Posterior cingulate gyrus (tissue), 11 donors: Measurements from ENCODE around the gene ZNF81.
"Not testable (repeated sequence)": the region's sequence is repeated elsewhere in the genome, so short reads cannot be mapped to it uniquely, and the experiment has no call there.

ENCODE experiments used
- DNase-seq, 10 donors: peaks; one replicate each; pipeline versions ENCODE4 v3.0.0 to v3.0.0-alpha.2; 2020 to 2021; ENCODE audit warnings: mixed read lengths in 3 of 10
- intact Hi-C: fragments of 100-400 bp; cut with DNase I; formaldehyde crosslinking; loops from one replicate; pipeline ENCODE4 v1.15.1; 2023

ZNF81 gene

DNA sequence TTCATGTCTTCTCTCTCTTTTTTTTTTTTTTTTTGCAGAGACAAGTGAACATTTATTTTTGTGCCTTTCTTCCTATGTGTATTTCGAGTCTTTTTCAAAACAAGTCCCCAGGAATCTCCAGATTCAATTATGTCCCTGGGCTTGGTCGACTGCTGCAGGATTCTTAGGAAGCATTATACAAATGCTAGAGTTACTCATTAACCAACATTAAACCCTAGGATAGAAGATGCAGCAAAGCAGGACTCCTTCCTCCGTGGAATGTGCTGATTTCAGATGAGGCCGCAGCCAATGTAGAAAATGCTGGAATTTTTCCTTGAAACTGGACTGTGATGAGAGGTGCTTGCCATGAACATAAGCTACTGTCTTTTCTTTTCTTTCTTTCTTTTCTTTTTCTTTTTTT lies 3.4 kb downstream of the ZNF81 start:
- no peak for DNase-seq
- intact Hi-C loops: no loop called here

DNA sequence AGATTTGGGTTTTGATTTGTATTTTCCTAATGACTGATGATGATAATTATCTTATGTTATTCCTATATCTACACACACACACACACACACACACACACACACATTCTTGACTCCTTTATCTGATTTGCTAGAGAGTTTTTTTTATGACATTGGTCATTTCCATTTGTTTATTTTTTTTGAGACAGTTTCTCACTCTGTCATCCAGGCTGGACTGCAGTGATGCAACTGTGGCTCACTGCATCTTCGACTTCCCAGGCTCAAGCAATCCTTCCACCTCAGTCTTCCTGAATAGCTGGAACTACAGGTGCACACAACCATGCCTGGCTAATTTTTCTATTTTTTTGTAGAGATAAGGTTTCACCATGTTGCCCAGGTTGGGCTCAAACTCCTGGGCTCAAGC lies 6.7 kb downstream of the ZNF81 start:
- intact Hi-C loops: no loop called here

DNA sequence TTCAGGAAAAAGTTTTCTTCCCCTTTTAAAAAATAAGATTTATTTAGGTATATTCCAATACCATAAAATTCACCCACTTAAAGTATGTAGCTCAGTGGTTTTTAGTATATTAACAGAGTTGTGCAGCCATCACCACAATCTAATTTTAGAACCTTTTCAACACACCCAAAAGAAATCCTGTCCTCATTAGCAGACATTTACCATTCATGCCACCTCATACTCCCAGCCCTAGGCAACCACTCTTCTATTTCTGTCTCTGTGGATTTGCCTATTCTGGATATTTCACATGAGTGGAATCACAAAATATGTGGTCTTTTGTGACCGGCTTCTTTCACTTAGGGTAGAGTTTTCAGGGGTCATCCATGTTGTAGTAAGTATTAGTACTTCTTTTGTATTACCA lies 7.4 kb downstream of the ZNF81 start:
- intact Hi-C loops: no loop called here
- DNase-seq: no peak

More for the DNA sequence above, 6.7 kb downstream of the ZNF81 start:
- DNase-seq: no peak

DNA sequence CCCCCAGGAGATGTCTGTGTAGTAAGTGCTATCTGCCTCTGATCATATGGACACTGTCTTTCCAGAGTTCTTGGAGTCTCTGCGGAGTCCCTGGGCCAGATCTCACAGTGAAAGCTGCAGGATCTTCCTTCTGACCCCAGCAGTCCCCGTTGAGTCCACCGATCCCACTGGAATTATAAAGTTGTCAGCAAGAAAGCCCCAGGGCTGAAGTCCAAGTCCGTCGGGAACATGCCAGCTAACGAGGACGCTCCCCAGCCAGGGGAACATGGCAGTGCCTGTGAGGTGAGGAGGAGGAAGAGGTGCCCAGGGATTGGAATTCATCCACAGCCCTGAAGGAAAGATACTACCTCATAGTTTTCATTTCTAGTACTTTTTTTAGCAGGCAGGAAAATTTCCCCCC lies 9.3 kb downstream of the ZNF81 start:
- DNase-seq: no peak
- intact Hi-C loops: no loop called here

DNA sequence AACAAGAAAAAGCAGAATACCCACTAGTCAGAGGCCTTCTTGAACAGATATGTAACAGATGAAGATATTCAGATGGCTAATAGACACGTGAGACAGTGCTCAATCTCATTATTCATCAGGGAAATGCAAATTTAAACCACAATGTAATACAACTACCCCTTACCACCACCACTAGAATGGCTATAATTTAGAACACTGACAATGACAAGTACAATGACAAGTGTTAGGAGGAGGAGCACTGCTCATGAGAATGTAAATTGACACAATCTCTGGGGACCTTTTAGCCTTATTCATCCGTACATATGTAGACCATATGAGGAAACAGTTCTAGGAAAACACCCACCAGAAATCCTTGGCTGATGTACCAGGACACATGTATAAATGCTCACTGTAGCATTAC lies 13.1 kb downstream of the ZNF81 start:
- DNase-seq: no peak
- intact Hi-C loops: no loop called here

DNA sequence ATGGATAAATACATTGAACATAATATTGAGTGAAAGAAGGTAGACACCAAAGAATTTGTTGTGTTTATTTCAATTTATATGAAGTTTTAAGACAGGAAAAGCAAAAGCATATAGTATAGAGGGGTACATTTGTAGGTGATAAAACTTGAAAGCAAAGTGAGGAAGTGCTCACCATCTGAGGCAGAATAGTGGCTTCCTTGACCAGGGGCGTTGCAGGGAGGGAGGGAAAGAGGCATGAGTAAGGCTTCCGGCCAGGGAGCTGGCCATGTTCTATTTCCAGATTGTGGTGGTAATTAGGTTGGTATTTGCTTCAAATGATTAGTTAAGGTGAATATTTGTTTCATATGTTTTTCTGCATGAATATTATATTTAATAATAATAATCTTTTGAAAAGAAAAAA lies 13.7 kb downstream of the ZNF81 start:
- DNase-seq, intact Hi-C loops: not testable (repeated sequence)

DNA sequence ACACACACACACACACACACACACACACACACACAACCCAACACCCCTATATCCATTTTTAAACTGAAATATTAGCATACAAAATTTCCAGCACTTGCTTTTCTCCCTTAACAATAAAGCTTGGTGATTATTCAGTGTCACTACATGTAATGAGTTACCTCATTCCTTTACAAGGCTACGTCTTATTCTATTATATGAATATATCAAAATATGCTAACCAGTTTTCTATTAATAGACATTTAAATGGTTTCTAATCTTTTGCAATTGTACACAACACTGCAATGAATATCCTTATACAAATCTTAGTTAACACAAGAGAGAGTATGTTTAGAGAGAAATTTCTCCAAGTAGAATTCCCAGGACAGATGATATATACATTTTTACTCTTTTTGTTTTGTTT lies 14.2 kb downstream of the ZNF81 start:
- intact Hi-C loops: no loop called here
- no peak for DNase-seq

DNA sequence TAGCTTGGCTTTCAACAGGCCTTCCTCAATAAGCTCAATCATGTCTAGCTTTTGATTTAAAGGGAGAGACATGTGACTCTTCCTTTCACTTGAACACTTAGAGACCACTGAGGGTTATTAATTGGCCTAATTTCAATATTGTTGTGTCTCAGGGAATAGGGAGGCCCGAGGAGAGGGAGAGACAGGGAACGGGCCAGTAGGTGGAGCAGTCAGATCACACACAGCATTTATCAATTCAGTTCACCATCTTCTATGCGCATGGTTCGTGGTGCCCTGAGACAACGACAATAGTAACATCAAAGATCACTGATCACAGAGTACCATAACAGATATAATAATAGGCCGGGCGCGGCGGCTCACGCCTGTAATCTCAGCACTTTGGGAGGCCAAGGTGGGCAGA lies 17.8 kb downstream of the ZNF81 start:
- DNase-seq: peak in 4 of 10 donors; percentile 12 to 26 (median 23)
- intact Hi-C loops: no loop called here

DNA sequence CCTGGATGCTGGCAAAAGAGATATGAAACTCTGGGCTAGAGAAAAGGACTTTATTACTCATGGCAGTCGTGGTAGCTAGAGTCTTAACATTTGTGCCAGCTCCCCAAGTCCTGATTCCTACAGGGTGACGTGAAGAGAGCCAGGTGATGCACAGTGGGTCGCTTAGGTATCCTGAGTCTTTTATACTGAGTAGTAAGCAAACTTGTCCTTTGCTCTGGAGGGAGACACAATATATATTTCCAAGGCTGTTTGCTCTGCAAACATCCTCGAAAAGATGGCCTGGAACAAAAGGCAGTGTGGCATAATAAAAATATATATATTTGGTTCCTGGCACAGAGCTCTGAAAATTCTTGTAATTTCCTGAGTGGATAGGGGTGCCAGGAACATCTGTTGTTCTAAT lies 23.0 kb downstream of the ZNF81 start:
- intact Hi-C loops: no loop called here

DNA sequence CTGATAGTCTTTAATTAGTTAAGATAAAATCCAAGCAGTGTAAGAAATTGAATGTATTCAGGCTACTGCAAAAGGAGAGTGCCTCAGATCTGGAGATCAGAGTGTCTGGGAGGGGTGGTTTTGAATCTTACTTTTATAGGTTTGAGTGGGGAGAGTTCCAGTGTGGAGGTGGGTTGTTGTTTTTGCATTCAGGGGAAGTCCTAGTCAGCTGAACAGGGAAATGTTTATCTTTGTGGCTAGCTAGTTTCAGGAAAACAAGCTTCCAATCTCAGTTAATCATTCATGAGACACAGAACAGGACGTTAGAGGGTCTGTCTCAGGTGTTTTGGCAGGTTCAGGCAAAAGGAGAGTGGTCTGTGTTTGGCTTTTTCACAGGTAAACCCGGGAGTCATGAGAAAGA lies 26.0 kb downstream of the ZNF81 start:
- DNase-seq: no peak
- intact Hi-C loops: no loop called here

More for the DNA sequence above, 23.0 kb downstream of the ZNF81 start:
- no peak for DNase-seq

DNA sequence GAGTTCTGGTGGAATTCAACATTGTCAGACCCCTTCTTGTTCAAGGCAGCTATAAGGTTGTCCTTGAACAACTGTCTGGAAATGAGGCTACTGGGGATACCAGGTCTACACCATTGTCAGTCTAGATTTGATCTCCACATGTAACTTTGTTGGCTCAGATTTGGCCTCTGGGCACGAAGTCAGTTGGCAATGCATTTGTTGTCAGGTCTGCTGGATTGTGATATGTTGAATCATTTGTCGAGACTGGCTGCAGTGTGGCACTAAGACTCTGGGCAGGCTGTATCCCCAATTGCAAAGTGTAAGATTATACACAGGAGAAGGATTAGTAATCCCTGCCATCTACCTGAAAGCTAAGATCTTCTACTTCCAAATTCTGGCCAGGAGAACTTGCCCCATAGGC lies 26.5 kb downstream of the ZNF81 start:
- intact Hi-C loops: no loop called here
- DNase-seq: no peak

DNA sequence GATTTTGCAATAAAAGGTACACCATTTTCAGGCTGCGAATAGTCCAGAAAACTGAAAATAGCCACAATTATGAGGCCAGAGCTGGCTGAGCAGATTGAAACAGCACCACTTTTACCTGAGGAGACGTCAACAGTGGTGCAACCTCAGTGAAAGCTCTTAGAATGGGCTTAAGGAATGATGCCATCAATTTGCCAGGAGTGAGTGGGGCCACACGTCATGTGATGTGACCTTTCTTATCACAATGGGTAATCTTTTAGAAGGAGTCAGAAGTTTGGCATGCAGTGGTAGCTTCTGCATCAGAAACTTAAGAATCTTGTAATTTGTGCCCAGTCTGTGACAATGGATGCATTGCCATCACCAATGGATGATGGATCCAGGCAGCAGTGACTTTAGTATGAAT lies 27.6 kb downstream of the ZNF81 start:
- intact Hi-C loops: no loop called here
- no peak for DNase-seq

DNA sequence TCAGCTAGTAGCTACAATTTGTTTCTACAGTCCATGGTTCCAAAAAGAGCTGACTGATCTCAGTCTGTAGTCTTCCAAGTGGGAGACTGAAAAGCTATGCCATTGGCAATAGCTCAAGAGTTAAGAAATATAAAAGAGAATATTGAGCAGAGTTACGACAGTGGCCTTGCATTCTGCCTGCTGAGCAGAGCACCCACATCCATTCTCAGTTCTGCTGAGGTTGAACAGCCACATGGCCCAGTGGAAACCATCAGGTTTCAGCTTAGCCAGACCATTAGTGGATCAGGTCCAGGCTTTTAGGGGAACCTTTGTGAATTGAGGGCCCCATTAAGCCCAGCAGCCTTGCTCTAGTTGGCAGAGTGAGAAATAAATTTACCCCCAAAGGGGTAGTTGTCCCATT lies 28.1 kb downstream of the ZNF81 start:
- intact Hi-C loops: no loop called here
- DNase-seq: no peak

DNA sequence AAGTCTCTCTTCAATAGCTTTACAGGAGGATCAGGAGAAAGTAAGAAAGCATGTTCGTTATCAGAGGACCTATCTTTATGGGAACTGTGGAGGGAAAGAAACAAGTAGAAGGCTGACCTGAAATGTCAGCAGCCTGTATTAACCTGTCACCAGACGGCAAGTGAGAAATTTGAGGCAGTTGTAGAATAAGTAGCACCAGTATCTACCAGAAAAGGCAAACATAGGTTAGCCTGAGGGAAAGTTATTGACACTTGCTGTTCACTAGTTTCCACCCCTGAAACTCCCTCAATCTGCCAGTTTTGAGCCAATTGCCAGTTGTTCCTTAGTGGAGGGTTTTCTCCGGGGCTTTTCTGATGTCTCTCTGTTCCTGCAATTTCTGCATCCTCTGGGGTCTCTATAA lies 36.4 kb downstream of the ZNF81 start:
- intact Hi-C loops: no loop called here
- no peak for DNase-seq

DNA sequence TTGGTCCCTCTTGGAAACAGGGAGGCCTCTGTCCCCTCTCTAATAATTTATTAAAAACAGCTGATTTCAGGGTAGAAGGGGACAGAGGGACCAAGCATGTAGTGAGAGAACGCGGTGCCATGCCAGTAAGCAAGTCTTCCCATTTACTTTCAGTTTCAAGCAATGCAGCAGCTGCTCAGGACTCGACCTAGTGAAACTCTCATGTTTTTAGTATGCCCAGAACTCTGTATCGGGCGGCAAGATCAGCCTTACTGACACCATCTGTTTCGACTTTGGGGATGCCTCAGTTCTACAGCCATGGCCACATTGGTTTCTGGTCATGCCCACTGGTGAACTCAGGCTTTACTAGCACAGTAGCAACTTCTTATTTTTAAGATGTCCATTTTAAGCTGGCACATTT lies 40.6 kb downstream of the ZNF81 start:
- intact Hi-C loops: no loop called here

DNA sequence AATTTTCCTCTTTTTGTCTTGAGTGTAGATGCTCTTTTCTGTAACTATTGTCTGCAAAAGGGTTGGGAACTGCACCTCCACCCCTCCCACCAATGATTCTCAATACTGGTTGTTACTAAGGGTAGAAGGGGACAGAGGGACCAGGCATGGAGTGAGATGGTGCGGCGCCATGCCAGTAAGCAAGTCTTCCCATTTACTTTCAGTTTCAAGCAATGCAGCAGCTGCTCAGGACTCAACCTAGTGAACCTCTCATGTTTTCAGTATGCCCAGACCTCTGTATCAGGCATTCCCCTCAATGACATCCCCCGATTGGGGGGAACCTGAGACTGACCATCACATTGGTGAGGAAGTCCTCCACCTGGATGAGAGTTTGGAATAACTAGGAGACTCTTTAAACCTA lies 41.5 kb downstream of the ZNF81 start:
- DNase-seq: no peak
- intact Hi-C loops: no loop called here

More for the DNA sequence above, 40.6 kb downstream of the ZNF81 start:
- no peak for DNase-seq

DNA sequence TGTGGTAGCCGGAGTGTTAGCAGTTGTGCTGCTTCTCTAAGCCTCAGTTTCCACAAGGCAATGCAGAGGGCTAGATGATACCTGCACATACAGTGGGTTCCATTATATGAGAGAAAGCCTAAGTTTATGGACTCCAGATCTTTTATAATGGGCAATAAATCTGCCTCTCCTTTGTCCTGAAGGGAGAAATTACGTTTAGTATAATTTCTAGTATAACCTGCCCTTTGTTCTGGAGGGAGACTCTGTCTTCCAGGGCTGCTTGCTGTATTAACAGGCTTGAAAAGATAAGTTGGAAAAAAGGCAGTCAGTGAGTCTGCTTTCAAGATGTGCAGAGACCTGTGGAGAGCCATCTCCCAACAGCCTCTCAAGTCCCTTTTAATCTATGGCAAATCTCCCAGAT lies 42.8 kb downstream of the ZNF81 start:
- intact Hi-C loops: no loop called here

DNA sequence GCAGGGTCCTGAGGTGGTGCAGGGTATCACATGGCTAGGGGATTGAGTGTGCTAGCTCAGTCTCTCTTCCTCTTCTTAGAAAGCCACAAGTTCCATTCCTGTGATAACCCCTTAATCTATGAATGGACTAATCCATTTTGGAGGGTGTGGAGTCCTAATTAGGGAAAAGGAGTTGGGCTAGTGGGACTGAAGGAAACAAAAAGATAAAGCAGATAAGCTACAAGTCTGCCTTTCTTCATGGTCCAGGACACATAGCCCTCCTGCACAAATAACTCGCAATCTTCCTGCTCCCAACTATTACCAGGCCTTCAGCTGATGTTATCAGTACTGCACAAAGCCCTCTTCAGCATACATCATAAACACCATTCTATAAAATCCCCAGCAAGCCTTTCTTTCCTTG lies 44.2 kb downstream of the ZNF81 start:
- intact Hi-C loops: no loop called here
- no peak for DNase-seq

More for the DNA sequence above, 42.8 kb downstream of the ZNF81 start:
- no peak for DNase-seq

DNA sequence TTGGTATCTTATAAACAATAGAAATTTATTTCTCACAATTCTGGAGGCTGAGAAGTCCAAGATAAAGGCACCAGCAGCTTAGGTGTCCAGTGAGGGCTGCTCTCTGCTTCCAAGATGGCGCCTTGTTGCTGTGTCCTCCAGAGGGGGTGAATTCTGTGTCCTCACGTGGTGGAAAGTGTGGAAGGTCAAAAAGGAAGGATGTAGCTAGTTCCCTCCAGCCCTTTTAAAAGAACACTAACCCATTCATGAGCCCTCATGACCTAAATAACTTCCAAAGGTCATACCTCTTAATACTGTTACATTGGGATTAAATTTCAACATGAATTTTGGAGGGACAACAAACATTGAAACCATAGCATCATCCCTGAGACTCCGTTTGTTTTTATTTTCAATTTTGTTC lies 48.8 kb downstream of the ZNF81 start:
- DNase-seq: no peak
- intact Hi-C loops: no loop called here

DNA sequence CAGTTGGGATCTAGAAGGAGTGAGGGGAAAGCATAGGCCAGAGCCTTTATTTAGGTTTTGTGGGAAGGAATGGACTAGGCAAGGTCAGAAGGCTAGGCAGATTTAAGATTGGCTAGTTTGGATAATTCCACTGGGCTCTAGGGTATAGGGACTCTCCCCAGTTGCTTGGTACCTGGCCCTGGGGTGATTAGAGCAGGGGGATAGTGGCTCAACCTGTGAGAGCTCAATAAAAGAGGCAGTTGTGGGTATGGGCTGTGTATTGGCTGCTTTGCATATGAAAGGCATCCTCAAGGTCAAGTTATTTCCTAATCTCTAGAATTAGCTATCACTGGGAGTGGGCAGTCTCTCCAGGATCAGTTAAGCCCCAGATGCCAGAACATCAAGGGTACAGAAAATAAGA lies 61.3 kb downstream of the ZNF81 start:
- intact Hi-C loops: no loop called here
- DNase-seq: no peak

DNA sequence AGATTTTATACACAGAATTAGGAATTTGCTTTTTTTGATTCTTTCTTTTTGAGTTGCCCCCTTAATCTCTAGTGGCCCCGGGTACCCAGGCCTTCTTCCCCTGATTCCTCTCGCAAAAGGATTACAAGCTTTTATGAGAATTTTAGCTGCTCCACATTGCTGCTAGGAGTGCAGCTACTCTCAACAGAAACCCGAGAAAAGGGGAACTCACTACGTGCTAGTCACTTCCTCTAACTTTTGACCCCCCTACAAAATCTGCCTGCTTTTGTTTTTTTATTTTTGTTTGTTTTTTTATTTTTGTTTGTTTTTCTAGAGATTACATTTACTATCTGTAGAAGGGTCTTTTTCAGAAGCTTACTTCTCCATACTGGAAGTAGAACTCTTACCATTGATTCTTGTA lies 64.1 kb downstream of the ZNF81 start:
- intact Hi-C loops: no loop called here

DNA sequence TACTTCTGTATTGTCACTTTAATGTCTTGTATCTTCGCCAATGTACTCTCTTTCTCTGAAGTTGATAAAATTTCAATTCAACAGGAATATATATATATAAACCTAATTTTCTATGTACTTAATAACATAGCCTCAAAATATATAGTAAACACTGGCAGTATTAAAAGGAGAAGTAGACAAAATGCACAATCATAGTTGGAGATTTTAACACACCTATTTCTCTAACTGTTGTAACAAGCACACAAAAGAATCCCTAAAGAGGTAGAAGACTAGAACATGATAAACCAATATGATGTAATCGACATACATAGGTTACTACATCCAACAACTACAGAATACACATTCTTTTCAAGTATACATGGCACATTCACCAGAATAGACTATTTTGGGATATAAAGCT lies 65.5 kb downstream of the ZNF81 start:
- intact Hi-C loops: no loop called here
- no peak for DNase-seq

More for the DNA sequence above, 64.1 kb downstream of the ZNF81 start:
- no peak for DNase-seq

DNA sequence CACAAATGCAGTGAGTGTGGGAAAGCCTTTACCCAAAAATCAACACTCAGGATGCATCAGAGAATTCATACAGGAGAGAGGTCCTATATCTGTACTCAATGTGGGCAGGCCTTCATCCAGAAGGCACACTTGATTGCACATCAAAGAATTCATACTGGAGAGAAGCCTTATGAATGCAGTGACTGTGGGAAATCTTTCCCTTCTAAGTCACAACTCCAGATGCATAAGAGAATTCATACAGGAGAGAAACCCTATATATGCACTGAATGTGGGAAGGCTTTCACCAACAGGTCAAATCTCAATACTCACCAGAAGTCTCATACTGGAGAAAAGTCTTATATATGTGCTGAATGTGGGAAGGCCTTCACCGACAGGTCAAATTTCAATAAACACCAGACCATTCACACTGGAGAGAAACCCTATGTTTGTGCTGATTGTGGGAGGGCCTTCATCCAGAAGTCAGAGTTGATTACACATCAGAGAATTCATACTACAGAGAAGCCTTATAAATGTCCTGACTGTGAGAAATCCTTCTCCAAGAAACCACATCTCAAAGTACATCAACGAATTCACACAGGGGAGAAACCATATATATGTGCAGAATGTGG lies 79.3 kb downstream of the ZNF81 start:
- no peak for DNase-seq

More for the DNA sequence above, 79.3 kb downstream of the ZNF81 start:
- intact Hi-C loops: no loop called here
